ENCODE results near the gene UBASH3B.

GRCh38 chr11:122823564-122823963, 168.0 kb downstream of the UBASH3B start:
- TF ChIP-seq CTCF (IDR thresholded peaks at IDR 0.05; ENCODE audit: low read depth, low read length) (no peak), POLR2A (IDR thresholded peaks at IDR 0.05; ENCODE audit: extremely low read depth, insufficient read length) (no peak)
